ENCODE results near the gene RAPGEF1.
"Not testable (repeated sequence)": the region's sequence is repeated elsewhere in the genome, so short reads cannot be mapped to it uniquely, and the experiment has no call there.

The RAPGEF1 gene

DNA sequence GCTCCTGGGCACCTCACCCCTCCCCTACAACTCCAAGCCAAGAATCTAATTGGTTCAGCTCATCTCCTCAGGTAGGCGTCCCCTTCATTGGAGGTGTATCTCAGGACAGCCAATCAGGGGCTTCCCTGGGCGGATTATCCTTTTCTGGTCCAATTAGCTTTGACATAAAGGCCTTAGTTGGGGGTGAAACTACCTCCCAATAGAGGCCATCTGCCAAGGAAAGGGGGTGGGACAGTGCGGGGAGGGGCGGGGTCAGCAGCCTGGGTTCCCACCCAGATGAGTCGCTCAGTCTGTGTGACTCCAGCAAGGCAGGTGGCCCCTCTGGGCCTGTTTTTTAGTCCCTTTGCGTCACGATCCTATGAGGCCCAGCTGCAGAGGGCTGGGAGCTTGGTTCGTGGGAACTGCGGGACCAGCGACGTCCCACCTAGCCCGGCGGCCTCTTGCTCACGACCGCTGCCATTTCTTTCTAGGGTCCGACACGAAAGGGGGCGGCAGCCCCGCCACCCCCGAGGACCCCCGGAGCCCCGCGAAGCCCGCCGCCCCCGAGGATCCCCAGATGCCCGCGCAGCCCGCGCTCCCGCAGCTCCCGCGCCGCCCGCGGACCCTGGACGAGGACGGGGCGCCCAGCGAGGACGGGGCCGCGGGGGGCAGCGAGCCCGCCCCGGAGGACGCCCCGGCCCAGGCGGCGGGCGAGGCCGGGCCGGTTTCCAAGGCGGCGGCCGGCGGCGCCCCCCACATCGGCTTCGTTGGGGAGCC, 185.6 kb downstream of the RAPGEF1 start:
- no peak for DNase-seq

DNA sequence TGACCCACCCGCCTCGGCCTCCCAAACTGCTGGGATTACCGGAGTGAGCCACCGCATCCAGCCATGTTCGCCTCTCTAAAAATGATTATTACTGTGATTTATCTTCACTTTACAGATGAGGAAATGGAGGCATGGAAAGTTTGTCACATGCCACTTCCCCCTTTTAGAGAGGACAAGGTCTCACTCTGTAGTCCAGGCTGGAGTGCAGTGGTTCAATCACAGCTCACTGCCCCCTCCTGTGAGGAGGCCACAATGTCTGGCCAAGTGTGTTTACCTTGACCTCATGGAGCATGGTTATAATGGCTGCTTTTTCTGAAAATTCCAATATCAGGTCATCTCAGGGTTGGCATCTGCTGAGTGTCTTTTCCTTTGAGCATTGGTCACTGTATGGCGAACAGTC, 187.8 kb downstream of the RAPGEF1 start:
- DNase-seq: no peak

DNA sequence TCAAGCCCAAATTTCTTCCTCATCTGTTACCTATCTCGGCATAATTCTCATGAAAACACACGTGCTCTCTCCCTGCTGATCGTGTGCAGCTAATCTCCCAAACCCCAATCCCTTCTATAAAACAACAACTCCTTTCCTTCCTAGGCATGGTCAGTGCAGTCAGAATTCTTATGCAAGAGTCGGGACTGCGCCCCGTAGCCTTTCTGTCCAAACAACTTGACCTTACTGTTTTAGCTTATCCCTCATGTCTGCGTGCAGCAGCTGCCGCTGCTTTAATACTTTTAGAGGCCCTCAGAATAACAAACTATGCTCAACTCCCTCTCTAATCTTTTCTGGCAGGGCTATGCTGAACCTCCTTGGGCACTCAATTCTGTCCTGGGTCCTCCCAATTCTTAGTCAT, 189.4 kb downstream of the RAPGEF1 start:
- DNase-seq: not testable (repeated sequence)

DNA sequence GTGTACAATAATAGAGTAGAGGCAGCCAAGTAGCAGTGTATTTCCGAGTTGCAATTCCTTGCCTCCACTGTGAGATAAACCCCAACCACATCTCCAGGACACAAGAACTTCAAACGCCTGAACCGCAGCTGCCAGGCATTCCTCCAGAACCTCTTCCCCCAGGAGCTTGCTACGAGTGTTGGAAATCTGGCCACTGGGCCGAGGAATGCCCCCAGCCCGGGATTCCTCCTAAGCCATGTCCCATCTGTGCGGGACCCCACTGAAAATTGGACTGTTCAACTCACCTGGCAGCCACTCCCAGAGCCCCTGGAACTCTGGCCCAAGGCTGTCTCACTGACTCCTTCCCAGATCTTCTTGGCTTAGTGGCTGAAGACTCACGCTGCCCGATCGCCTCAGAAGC, 190.7 kb downstream of the RAPGEF1 start:
- not testable (repeated sequence) for DNase-seq

DNA sequence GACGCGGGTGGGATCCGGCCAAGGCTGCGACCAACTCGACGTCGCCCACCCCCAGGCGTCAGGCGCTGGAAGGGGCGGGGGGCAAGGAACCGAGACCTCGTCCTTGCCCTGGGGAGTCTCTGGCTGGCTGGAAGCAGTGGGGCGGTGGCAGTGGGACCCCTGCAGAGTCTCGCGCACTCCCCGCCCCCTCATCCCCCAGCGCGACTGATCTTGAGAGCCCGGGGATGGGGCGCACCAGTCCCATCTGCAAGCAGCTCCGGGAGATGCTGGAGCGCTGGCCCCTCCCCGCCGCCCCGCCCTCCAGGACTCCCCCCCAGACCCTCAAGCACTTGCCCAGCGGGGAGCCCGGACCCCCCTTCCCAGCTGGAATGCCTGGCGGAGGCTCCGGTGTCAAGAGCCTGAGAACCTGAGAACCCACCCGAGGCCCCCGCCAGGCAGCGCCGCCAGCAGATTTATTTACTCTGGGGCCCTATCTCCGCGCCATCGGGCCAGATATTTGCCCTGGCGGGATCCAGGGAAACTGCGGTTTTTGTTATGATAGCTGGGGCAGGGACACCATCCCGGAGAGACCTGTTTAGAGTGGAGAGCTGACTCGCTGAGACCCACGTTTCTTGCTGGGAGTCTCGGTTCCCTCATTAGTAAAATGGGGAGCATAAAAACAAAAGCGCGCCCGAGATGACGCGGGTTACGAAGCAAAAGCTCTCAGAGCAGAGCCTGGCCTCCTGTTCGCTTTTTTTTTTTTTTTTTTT, 193.4 kb downstream of the RAPGEF1 start:
- DNase-seq: no peak

DNA sequence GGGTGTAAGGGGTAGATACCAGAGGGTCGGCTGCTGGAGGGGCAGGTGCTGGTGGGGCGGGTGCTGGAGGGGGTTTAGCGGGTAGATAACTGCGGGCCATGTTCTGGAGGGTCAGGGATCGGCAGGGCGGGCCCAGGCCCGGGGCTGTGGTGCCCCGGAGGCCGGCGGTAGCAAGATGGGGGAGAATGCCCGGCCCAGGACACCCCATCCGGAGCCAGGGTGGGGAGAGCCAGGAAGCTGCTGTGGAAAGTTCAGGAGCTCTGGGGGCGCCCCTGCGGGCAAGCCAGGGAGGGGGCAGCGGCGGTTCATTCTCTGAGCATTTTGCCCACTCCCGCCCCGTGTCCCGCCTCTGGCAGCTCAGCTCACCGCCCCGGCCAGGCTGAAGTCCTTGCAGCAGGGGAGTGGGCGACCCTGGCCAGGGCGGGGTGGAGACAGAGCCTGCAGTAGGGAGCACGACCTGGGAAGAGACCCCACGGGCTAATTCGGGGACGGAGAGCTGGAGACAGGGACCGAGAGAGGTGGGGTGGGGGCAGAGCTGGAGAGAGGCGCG, 194.0 kb downstream of the RAPGEF1 start:
- no peak for DNase-seq

DNA sequence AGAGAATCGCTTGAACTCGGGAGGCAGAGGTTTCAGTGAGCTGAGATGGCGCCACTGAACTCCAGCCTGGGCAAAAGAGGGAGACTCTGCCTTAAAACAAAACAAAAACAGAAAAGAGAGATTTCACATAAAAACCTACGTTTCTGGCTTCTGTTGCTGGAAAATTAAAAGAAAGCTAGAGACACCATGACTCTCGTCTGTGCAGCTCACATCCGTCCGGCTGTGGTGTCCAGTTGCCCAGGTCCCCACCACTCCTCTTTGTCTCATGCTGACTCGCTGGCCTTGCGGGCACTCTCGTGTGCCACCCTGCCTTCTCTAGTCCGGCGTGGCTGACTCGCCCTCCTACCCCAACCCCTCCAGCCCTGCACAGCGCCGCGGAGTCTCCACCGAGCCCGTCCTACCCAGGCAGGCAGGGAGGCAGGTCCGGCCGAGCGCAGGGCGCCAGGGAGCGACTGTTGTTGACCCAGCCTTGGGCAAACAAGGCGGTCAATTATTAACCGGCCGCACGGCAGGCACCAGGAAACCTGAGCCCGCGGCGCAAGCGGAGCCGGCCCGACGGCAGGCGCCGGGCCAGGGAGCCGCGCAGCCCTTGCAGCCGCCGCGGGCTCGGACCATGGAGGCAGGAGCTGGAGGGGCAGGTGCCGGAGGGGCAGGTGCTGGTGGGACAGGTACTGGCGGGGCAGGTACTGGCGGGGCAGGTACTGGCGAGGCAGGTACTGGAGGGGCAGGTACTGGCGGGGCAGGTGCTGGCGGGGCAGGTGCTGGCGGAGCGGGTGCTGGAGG, 194.7 kb downstream of the RAPGEF1 start, which contains the start of gene PRRT1B:
PRRT1B (plus strand) TSS at position 521 of the 783 bp plus-strand sequence; CDS start at position 614, 93 bp downstream.
- DNase-seq: no peak

DNA sequence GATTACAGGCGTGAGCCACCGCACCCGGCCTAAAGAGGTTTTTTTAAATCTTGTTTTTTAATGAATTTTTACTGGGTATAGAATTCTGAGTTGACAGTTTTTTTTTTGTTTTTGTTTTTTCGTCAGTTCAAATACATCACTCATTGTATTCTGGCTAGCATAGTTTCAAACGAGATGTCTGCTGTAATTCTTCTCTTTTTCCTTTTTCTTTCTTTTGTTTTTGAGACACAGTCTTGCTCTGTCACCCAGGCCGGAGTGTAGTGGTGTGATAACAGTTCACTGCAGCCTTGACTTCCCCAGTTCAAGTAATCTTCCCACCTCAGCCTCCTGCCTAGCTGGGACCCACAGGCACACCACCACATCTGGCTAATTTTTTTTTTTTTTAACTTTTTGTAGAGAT, 196.7 kb downstream of the RAPGEF1 start:
- no peak for DNase-seq

DNA sequence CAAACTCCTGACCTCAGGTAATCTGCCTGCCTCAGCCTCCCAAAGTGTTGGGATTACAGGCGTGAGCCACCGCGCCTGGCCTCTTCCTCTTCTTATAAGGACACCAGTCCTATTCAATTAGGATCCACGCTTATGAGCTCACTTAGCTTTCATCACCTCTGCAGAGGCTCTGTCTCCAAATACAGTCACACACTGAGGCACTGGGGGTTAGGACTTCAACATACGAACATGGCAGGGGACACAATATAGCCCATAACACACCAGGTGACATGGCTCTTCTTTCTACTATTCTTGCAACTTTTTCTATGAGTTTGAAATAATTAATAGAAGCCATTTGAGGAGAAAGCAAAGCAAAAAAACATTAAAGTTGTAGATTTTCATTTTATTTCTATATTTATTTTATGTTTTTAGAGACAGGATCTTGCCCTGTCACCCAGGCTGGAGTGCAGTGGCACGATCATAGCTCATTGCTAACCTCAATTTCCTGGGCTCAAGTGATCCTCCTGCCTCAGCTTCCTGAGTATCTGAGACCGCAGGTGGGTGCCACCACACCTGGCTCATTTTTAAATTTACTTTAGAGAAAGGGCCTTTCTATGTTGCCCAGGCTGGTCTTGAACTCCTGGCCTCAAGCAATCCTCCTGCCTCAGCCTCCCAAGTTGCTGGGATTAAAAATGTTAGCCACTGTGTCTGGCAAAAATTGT, 200.5 kb downstream of the RAPGEF1 start:
- DNase-seq: no peak

DNA sequence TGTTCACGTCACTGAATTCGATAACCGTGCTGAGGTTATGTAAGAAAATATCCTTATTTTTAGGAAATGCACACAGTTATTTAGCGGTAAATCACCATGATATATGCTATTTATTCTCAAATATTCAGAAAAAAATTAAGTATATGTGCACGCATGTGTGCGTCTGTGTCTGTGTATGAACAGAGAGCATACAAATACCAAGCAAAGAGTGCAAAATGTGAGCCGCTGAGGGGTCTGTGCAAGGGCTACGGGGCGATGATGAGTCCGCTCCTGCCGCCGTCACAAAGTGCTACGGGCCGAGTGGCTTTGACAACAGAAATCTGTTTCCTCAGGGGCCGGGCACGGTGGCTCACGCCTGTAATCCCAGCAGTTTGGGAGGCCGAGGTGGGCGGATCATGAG, 201.9 kb downstream of the RAPGEF1 start:
- no peak for DNase-seq

DNA sequence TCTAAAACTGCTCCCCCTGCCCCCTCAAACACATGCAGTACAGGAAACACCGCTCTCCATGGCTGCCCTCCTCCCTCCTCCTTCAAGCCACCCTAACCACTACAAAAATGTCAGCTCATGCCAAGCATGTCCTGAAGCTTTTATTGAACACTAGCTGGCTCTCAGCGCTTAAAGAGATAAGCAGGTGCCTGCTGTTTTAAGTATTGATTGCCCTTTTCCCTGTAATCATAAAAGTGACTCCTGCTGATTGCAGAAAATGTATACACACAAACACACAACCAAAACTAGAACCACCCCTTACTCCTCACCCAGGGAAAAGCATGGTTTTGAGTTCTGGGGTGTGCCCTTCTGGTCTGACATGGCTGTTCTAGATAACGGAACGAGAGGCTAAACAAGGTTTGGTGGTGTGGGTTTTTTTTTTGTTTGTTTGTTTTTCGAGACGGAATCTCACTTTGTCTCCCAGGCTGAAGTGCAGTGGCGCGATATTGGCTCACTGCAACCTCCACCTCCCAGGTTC, 205.1 kb downstream of the RAPGEF1 start:
- DNase-seq: no peak

DNA sequence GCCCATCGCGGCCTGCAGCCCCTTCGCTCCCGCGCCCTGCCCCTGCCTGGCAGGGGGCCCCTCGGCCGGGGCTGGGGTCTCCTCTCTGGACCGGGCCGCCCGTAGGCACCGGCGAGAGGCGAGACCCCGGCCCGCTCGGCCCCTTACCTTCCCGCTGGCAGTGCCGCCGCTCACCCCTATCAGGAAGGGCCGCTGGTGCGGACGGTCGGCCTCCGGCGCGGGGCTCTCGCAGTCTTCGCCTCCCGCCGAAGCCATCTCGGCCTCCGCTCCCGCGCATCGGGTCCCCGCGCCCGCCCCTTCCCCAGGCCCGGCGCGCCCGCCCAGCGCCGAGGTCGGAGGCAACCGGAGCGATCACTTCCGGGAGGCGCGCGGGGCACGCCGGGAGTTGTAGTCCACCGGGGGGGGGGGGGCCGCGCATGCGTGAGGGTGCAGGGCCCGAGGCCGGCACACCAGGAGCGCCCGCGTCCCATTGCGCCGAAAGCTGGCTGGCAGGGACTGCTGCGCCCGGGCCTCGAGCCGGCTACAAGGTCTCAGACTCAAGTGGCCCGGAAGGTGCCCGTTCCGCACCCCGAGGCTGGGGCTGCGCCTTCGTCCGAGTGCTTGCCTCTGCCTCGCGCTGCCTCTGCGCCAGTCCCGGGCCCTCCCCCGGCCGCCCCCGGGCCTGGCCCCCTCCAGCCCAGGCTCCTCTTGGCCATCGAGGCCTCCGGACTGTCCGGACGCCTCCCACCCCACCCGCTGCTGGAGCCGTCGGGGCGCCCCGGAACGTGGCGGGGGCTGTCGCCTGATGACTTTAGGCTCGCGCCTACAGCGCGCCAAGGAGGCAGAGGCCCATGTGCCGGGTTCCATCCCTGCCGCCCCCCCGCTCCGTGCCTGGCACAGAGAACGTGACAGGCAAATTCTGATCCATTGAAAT, 208.7 kb downstream of the RAPGEF1 start, which contains the start of gene UCK1:
UCK1 (minus strand) TSS at position 344 of the 913 bp plus-strand sequence; CDS start at position 255, 89 bp downstream.
- peak; percentile 78 for DNase-seq

DNA sequence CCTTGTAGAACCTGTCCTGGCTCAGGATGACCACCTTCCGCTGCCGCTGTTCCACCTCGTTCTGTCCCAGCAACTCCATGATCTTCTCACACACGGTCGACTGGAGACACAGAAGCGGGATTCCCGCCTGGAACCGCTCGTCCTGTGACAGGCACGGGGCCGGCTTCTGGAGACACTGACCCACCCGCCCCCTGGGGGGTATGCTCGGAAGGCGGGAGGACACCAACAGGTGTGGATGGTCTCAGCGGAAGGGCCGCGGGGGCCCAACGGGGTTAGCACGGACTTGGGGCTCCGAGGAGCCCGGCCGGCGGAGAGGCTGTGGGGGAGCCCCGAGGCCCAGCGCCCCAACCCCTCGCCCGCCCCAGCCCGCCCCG, 209.3 kb downstream of the RAPGEF1 start:
- no peak for DNase-seq

DNA sequence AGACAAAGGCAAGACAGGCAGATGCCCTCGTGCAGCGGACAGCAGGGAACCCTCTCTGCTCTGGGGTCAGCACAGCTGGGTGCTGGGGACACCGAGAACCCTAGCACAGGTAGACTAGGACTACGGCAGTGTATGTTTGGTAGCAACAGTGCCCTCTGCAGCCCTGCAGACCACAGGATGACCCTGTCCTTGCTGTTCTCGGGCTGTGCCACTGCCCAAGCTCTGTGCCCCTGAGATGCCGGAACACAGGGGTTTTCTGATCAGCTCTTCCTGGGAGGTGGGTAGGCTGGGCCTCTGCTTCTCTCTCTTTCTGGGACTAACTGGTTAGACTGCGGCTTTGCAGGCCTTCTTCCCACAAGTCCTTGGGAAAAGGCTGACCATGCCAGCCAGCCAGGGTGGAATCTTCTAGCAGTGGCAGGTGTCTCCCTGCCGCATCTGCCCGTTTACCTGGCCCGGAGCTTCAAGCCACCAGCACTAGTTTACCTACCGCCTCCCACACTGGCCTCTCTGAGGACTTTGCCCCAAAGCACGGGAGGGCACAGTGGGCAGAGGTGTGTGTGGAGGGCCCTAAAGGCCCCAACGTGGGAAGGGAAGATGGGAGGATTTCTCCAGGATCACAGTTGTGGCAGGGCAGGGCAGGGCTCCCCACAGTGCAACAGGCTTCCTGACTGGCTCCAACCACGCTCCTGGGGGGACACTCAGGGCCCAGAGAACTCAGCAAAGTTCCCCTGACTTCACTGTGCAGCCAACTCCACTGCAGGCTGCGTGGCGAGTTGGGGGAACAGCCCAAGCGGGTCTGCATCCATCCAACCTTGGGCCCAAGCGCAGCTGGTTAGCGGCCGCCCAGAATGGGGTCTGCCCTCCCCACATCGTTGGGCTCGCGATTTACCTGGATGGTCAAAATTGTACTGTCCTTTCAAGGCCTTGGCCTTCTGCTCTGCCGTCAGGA, 210.0 kb downstream of the RAPGEF1 start:
- DNase-seq: no peak

DNA sequence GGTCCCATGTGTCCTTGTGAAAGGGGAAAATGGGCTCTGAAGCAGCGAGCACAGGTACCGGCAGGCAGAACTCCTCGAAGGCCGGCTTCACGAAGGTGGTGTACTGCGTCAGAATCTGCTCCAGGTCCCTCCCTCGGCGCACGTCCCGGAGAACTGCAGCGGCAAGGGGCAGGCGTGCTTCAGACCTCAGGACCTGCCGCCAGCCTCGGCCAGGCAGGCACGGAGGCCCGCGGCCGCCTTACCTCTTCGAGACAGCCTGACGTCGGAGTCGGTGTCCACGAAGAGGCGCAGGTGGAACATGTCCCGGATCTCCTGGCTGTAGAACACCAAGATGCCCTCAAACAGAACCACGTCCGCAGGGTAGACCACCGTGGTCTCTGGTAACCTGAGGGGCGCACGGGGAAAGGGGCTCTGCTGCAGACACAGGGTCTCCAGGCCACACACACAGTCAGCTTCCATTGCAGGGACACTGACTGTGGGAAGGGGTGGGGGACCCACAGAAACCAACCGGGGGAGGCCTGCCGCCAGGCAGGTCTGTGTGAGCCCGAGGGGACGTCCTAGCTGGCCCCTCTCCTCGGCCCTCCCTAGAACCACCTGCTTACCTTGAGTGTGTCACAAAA, 210.9 kb downstream of the RAPGEF1 start:
- no peak for DNase-seq

DNA sequence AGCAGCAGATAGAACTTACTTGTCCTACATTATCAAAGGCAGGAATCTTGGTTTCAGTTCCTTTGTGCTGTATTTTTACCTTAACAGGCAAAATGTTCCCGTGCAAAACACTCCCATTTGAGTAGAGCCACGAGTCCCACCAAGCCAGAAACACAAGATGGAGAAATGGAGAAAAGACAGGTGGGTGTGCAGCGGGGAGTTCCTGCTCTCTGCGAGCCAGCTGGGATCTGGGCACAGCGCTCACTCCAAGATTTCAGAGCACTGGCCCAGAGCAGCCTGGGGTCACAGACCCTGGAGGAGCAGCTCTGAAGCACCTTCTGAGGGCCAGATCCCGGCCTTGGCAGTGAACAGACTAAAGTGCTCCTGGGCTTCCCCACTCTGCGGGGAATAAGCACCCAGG, 211.7 kb downstream of the RAPGEF1 start:
- no peak for DNase-seq

All from activated CD4-positive, alpha-beta T cell treated with anti-CD3 and anti-CD28 coated beads, Interleukin-2, amount 50 U/mL, for 16 hours (primary cell).